Keratinocyte (primary cell): ENCODE data around the gene SLX4IP. TPM values are rescaled to one million over a fixed set of nuclear protein-coding genes. Genes with fewer than 3 reads are reported as not detected.
A peak's percentile ranks its signal among the peaks of the same experiment; 100 is the strongest.

Source experiments
- DNase-seq: peaks from one replicate; pipeline ENCODE4 v3.0.0-alpha.2; 2011; ENCODE audit warnings: low read depth, missing footprints, low spot score
- FAIRE-seq: peaks from 2 replicates; lab custom pipeline; 2011; peaks lifted over from hg19 to GRCh38; lab: Jason Lieb, UNC
- H2AFZ ChIP-seq: 2 replicates; pipeline ENCODE4 v1.6.0; 2012; ENCODE audit warnings: low read length, control low read depth, inconsistent platforms; ENCODE audit not compliant: control insufficient read depth
- H3K27ac ChIP-seq: 2 replicates; pipeline ENCODE4 v1.5.1; 2011; ENCODE audit warnings: low read length; ENCODE audit not compliant: control insufficient read depth, insufficient read depth
- H3K27me3 ChIP-seq: 3 replicates; pipeline ENCODE4 v1.6.0; 2011; ENCODE audit warnings: low read length; ENCODE audit not compliant: control insufficient read depth, insufficient read depth; ENCODE audit errors: extremely low read depth
- H3K36me3 ChIP-seq, 2 experiments: 2 replicates in 1 of 2; 3 replicates in 1 of 2; pipeline ENCODE4 v1.5.1; 2011; ENCODE audit warnings: low read length in 2 of 2, mild to moderate bottlenecking in 1 of 2; ENCODE audit not compliant: control insufficient read depth in 2 of 2, insufficient read depth in 2 of 2; ENCODE audit errors: extremely low read depth in 1 of 2
- H3K4me1 ChIP-seq: 3 replicates; pipeline ENCODE4 v1.5.1; 2011; ENCODE audit warnings: low read length; ENCODE audit not compliant: control insufficient read depth, insufficient read depth; ENCODE audit errors: extremely low read depth
- H3K4me2 ChIP-seq: 3 replicates; pipeline ENCODE4 v1.6.0; 2011; ENCODE audit warnings: low read depth, low read length; ENCODE audit not compliant: control insufficient read depth, insufficient read depth; ENCODE audit errors: extremely low read depth
- H3K4me3 ChIP-seq, 3 experiments: fragments of 200-600 bp in 1 of 3; sonication (generic) in 1 of 3; 2 replicates in 2 of 3; 3 replicates in 1 of 3; pipeline ENCODE4 v1.5.1; 2011 to 2016; ENCODE audit warnings: low read length in 3 of 3, mild to moderate bottlenecking in 3 of 3, control low read depth in 2 of 3, inconsistent platforms in 1 of 3, low read depth in 1 of 3, mixed read lengths in 1 of 3, mixed run types in 1 of 3, moderate library complexity in 1 of 3; ENCODE audit not compliant: control insufficient read depth in 2 of 3, insufficient read depth in 2 of 3; ENCODE audit errors: extremely low read depth in 1 of 3
- H3K79me2 ChIP-seq: 2 replicates; pipeline ENCODE4 v1.6.0; 2012; ENCODE audit warnings: low read length; ENCODE audit not compliant: control insufficient read depth, insufficient read depth
- H3K9ac ChIP-seq: 3 replicates; pipeline ENCODE4 v1.6.0; 2011; ENCODE audit warnings: low read length; ENCODE audit not compliant: control insufficient read depth, insufficient read depth; ENCODE audit errors: extremely low read depth
- H3K9me1 ChIP-seq: 3 replicates; pipeline ENCODE4 v1.6.0; 2011; ENCODE audit warnings: low read length; ENCODE audit not compliant: control insufficient read depth, insufficient read depth; ENCODE audit errors: extremely low read depth
- H3K9me3 ChIP-seq: 2 replicates; pipeline ENCODE4 v1.5.1; 2012; ENCODE audit warnings: low read depth, low read length; ENCODE audit not compliant: control insufficient read depth
- H4K20me1 ChIP-seq: 3 replicates; pipeline ENCODE4 v1.6.0; 2011; ENCODE audit warnings: low read length; ENCODE audit not compliant: control insufficient read depth, insufficient read depth; ENCODE audit errors: extremely low read depth
- CTCF ChIP-seq, 3 experiments: IDR thresholded peaks in 1 of 3; conservative IDR thresholded peaks in 1 of 3; optimal IDR thresholded peaks in 1 of 3; 2 replicates in 2 of 3; 3 replicates in 1 of 3; pipeline versions ENCODE3 to v1.5.1; 2011; ENCODE audit warnings: low read length in 3 of 3, mild to moderate bottlenecking in 3 of 3, moderate library complexity in 2 of 3, control low read depth in 1 of 3, inconsistent platforms in 1 of 3; ENCODE audit not compliant: insufficient read depth in 2 of 3; ENCODE audit errors: extremely low read depth in 1 of 3
- EZH2 ChIP-seq: IDR thresholded peaks from one replicate; pipeline ENCODE4 v1.6.1; 2012; ENCODE audit warnings: inconsistent platforms, mild to moderate bottlenecking, low read length, moderate library complexity
- dilution Hi-C: fragments of 300-500 bp; cut with MboI; formaldehyde crosslinking; loops from one replicate; pipeline ENCODE4 v1.7.0; 2020; ENCODE audit warnings: low sequenced_read_pairs; ENCODE audit not compliant: extremely low pct_ligation_motif_present
- polyA plus RNA-seq, 5 experiments: library from polyadenylated mRNA; depleted of rRNA in 3 of 5; stranded (reverse) in 3 of 5; stranded (forward) in 1 of 5; unstranded in 1 of 5; fragments of >200 nt; gene quantifications; 1 replicate in 1 of 5; 2 replicates in 3 of 5; 3 replicates in 1 of 5; pipeline versions ENCODE4 v1.2.1 to v1.2.3, GENCODE V29; 2011 to 2012; ENCODE audit warnings: missing spikeins in 2 of 5, low read depth in 1 of 5, low replicate concordance in 1 of 5

The SLX4IP gene
- polyA plus RNA-seq, 1 donor (not counting 4 experiments of a cell fraction or from before 2014, with no cell fraction given), result 3.0 TPM

- no peak for DNase-seq
Observed at GRCh38 chr20:10659651-10660601, 224.8 kb downstream of the SLX4IP start.

GRCh38 chr20:10660661-10661060 is 225.6 kb downstream of the SLX4IP start:
- H3K4me1 ChIP-seq, result peaks cover 99% of the 10 kb centered on the region
- H2AFZ ChIP-seq, result no peak overlapping the region
- peaks cover 100% of the 10 kb centered on the region for H3K79me2 ChIP-seq
- H3K4me3 ChIP-seq, result no peak overlapping the region
- H3K9me1 ChIP-seq, result peaks cover 13% of the 10 kb centered on the region
- peak overlapping the region; percentile 17 for H3K9ac ChIP-seq
- no peak for TF ChIP-seq CTCF (optimal IDR thresholded peaks at IDR 0.05 in 1 of 3, IDR thresholded peaks at IDR 0.05 in 1 of 3, conservative IDR thresholded peaks at IDR 0.05 in 1 of 3; ENCODE audit: extremely low read depth in 1 of 3, insufficient read depth in 2 of 3, low read length in 3 of 3)
- TF ChIP-seq EZH2, result no peak
- no peaks in the 10 kb centered on the region for H3K9me3 ChIP-seq
- DNase-seq (no peak), FAIRE-seq (peak; percentile 78)
- H3K36me3 ChIP-seq, result peaks cover 44 to 80% of the 10 kb centered on the region in 2 experiments
- peaks cover 77% of the 10 kb centered on the region for H4K20me1 ChIP-seq
- H3K27me3 ChIP-seq, result no peaks in the 10 kb centered on the region
- H3K4me2 ChIP-seq, result peak overlapping the region; percentile 47
- H3K27ac ChIP-seq, result peak overlapping the region; percentile 62
- dilution Hi-C loops, result no loop called here

More at GRCh38 chr20:10659651-10660601, 224.8 kb downstream of the SLX4IP start:
- H3K36me3 ChIP-seq, result peaks cover 48 to 87% of the 10 kb centered on the region in 2 experiments
- peaks cover 79% of the 10 kb centered on the region for H4K20me1 ChIP-seq
- peak overlapping the region; percentile 47 for H3K4me2 ChIP-seq
- no peaks in the 10 kb centered on the region for H3K27me3 ChIP-seq
- H3K4me1 ChIP-seq, result peaks cover 99% of the 10 kb centered on the region
- dilution Hi-C loops, result no loop called here
- H3K4me3 ChIP-seq, result no peak overlapping the region
- peak overlapping the region; percentile 36 for H3K9ac ChIP-seq
- H3K27ac ChIP-seq, result peak overlapping the region; percentile 62
- H2AFZ ChIP-seq, result no peak overlapping the region
- peak; percentile 77 for FAIRE-seq
- no peak for TF ChIP-seq EZH2
- no peak for TF ChIP-seq CTCF (optimal IDR thresholded peaks at IDR 0.05 in 1 of 3, IDR thresholded peaks at IDR 0.05 in 1 of 3, conservative IDR thresholded peaks at IDR 0.05 in 1 of 3; ENCODE audit: extremely low read depth in 1 of 3, insufficient read depth in 2 of 3, low read length in 3 of 3)
- H3K9me3 ChIP-seq, result no peaks in the 10 kb centered on the region
- H3K9me1 ChIP-seq, result peaks cover 15% of the 10 kb centered on the region
- peaks cover 100% of the 10 kb centered on the region for H3K79me2 ChIP-seq
